Activated CD8-positive, alpha-beta T cell treated with anti-CD3 and anti-CD28 coated beads, Interleukin-2, amount 10 ng/mL, durations not matched to agents 7 days and 5 days (primary cell): ENCODE measurements around the gene DENND4A. TPM values are rescaled to one million over a fixed set of nuclear protein-coding genes. Genes with fewer than 3 reads are reported as not detected.
"Not testable (repeated sequence)": the region's sequence is repeated elsewhere in the genome, so short reads cannot be mapped to it uniquely, and the experiment has no call there.

Source experiments
- ATAC-seq: fragments of 150-1000 bp; cut with Tn5 transposase; one replicate; pipeline ENCODE4 v1.10.0; 2021; ENCODE audit warnings: moderate library complexity
- CTCF ChIA-PET: fragments of 350-600 bp; sonication (Branson Sonifier 250); formaldehyde crosslinking; loops from one replicate; lab custom pipeline; 2021; ENCODE audit warnings: antibody characterized with exemption; lab: Charles Lee
- POLR2A ChIA-PET: fragments of 350-600 bp; sonication (Branson Sonifier 250); formaldehyde crosslinking; loops from one replicate; lab custom pipeline; 2021; ENCODE audit warnings: antibody characterized with exemption; lab: Charles Lee
- DNase-seq: peaks from one replicate; pipeline ENCODE4 v3.0.0-alpha.2; 2020
- H3K27ac Mint-ChIP-seq: one replicate; pipeline ENCODE4 v1.8.0; 2021; ENCODE audit warnings: mild to moderate bottlenecking, mixed read lengths
- H3K27me3 Mint-ChIP-seq: one replicate; pipeline ENCODE4 v1.8.0; 2021; ENCODE audit warnings: low read depth, mixed read lengths
- H3K36me3 Mint-ChIP-seq: one replicate; pipeline ENCODE4 v1.8.0; 2021; ENCODE audit warnings: low read depth, mixed read lengths
- H3K4me1 Mint-ChIP-seq: one replicate; pipeline ENCODE4 v1.8.0; 2021; ENCODE audit warnings: low read depth, mixed read lengths
- H3K4me3 Mint-ChIP-seq: one replicate; pipeline ENCODE4 v1.8.0; 2021; ENCODE audit warnings: mild to moderate bottlenecking, mixed read lengths
- H3K9me3 Mint-ChIP-seq: one replicate; pipeline ENCODE4 v1.8.0; 2022; ENCODE audit warnings: mixed read lengths; ENCODE audit not compliant: insufficient read depth
- total RNA-seq, 2 experiments: library from RNA; stranded (reverse); gene quantifications; one replicate each; pipeline ENCODE4 v1.2.3, GENCODE V29; 2021

The DENND4A gene
- total RNA-seq, 2 experiments from 2014 or later = 40.1 to 45.0 TPM

- no peaks in the 10 kb centered on the region for H3K27me3 Mint-ChIP-seq
- H3K36me3 Mint-ChIP-seq = peaks cover 8% of the 10 kb centered on the region
- ATAC-seq (no peak), DNase-seq (no peak)
- H3K9me3 Mint-ChIP-seq = no peaks in the 10 kb centered on the region
- ChIA-PET POLR2A (interaction anchor here (6.8 kb wide), 1 partner anchor 17 kb away, joined by 83 read pairs; no protein-coding TSS in a partner anchor), CTCF (interaction anchor here (1.0 to 1.1 kb wide), 3 partner anchors 30 to 152 kb away, joined by 3 read pairs; no protein-coding TSS in a partner anchor)
- H3K27ac Mint-ChIP-seq = no peak overlapping the region
- H3K4me3 Mint-ChIP-seq = no peak overlapping the region
- H3K4me1 Mint-ChIP-seq = peaks cover 39% of the 10 kb centered on the region
Observed at GRCh38 chr15:65789105-65789504, 3.0 kb downstream of the DENND4A start.

GRCh38 chr15:65787260-65787659, 4.8 kb downstream of the DENND4A start:
- peaks cover 17% of the 10 kb centered on the region for H3K36me3 Mint-ChIP-seq
- peak overlapping the region; percentile 10 for H3K4me3 Mint-ChIP-seq
- no peaks in the 10 kb centered on the region for H3K27me3 Mint-ChIP-seq
- no peaks in the 10 kb centered on the region for H3K9me3 Mint-ChIP-seq
- ChIA-PET POLR2A (interaction anchor here (1.6 kb wide), 1 partner anchor 45 kb away, joined by 3 read pairs; no protein-coding TSS in a partner anchor), CTCF (interaction anchor here (1.7 to 2.0 kb wide), 2 partner anchors 15 to 82 kb away, joined by 5 to 6 read pairs; partner anchors contain the start of gene RAB11A)
- DNase-seq = no peak
- peaks cover 39% of the 10 kb centered on the region for H3K4me1 Mint-ChIP-seq
- H3K27ac Mint-ChIP-seq = peak overlapping the region; percentile 32
- ATAC-seq = no peak

GRCh38 chr15:65785151-65785550, 6.9 kb downstream of the DENND4A start:
- ChIA-PET CTCF (interaction anchor here (0.6 to 2.0 kb wide), 2 partner anchors 31 to 84 kb away, joined by 3 to 5 read pairs; partner anchors contain the start of gene RAB11A), POLR2A (interaction anchor here (0.6 kb wide), 1 partner anchor 411 kb away, joined by 3 read pairs; no protein-coding TSS in a partner anchor)
- no peak overlapping the region for H3K4me3 Mint-ChIP-seq
- H3K9me3 Mint-ChIP-seq = no peaks in the 10 kb centered on the region
- DNase-seq = no peak
- H3K27me3 Mint-ChIP-seq = no peaks in the 10 kb centered on the region
- peaks cover 17% of the 10 kb centered on the region for H3K36me3 Mint-ChIP-seq
- no peak for ATAC-seq
- no peak overlapping the region for H3K27ac Mint-ChIP-seq
- H3K4me1 Mint-ChIP-seq = peaks cover 36% of the 10 kb centered on the region

- H3K27ac Mint-ChIP-seq = no peak overlapping the region
- ATAC-seq = no peak
- POLR2A ChIA-PET = no interaction called here
Observed at GRCh38 chr15:65783872-65784271, 8.2 kb downstream of the DENND4A start.

GRCh38 chr15:65782096-65782495, 10.0 kb downstream of the DENND4A start:
- ChIA-PET CTCF (no interaction called here), POLR2A (interaction anchor here (1.8 kb wide), 1 partner anchor 9 kb away, joined by 5 read pairs; the partner anchor contains the start of gene DENND4A)
- DNase-seq = no peak
- H3K4me1 Mint-ChIP-seq = peaks cover 26% of the 10 kb centered on the region
- no peaks in the 10 kb centered on the region for H3K27me3 Mint-ChIP-seq
- H3K4me3 Mint-ChIP-seq = no peak overlapping the region
- H3K9me3 Mint-ChIP-seq = no peaks in the 10 kb centered on the region
- H3K36me3 Mint-ChIP-seq = peaks cover 14% of the 10 kb centered on the region
- no peak for ATAC-seq
- H3K27ac Mint-ChIP-seq = no peak overlapping the region

More at GRCh38 chr15:65783872-65784271, 8.2 kb downstream of the DENND4A start:
- H3K4me1 Mint-ChIP-seq = peaks cover 25% of the 10 kb centered on the region
- H3K9me3 Mint-ChIP-seq = no peaks in the 10 kb centered on the region
- no peak overlapping the region for H3K4me3 Mint-ChIP-seq
- CTCF ChIA-PET = interaction anchor here (0.7 kb wide), 1 partner anchor 14 kb away, joined by 3 read pairs; no protein-coding TSS in a partner anchor
- peaks cover 17% of the 10 kb centered on the region for H3K36me3 Mint-ChIP-seq
- H3K27me3 Mint-ChIP-seq = no peaks in the 10 kb centered on the region
- no peak for DNase-seq

- not testable (repeated sequence) for H3K27me3 Mint-ChIP-seq, DNase-seq, H3K9me3 Mint-ChIP-seq
- Mint-ChIP-seq H3K4me1 (peaks cover 31% of the 10 kb centered on the region), H3K27ac (peak overlapping the region; percentile 75), H3K36me3 (peaks cover 18% of the 10 kb centered on the region), H3K4me3 (peak overlapping the region; percentile 26)
- CTCF ChIA-PET = interaction anchor here (0.6 to 1.0 kb wide), 2 partner anchors 18 to 50 kb away, joined by 3 read pairs; no protein-coding TSS in a partner anchor
- POLR2A ChIA-PET = interaction anchor here (0.8 to 3.2 kb wide), 3 partner anchors 13 to 74 kb away, joined by 3 to 18 read pairs (median 3); partner anchors contain the start of gene DENND4A
- peak; percentile 38 for ATAC-seq
Observed at GRCh38 chr15:65778701-65779100, 13.4 kb downstream of the DENND4A start.

- H3K9me3 Mint-ChIP-seq = no peaks in the 10 kb centered on the region
- H3K4me3 Mint-ChIP-seq = peak overlapping the region; percentile 26
- ChIA-PET CTCF (interaction anchor here (0.8 kb wide), 1 partner anchor 46 kb away, joined by 3 read pairs; no protein-coding TSS in a partner anchor), POLR2A (interaction anchor here (0.8 to 3.2 kb wide), 2 partner anchors 14 to 75 kb away, joined by 3 to 18 read pairs; partner anchors contain the start of gene DENND4A)
- H3K4me1 Mint-ChIP-seq = peaks cover 33% of the 10 kb centered on the region
- peak overlapping the region; percentile 75 for H3K27ac Mint-ChIP-seq
- ATAC-seq (peak; percentile 49), DNase-seq (no peak)
- H3K27me3 Mint-ChIP-seq = no peaks in the 10 kb centered on the region
- H3K36me3 Mint-ChIP-seq = peaks cover 18% of the 10 kb centered on the region
Observed at GRCh38 chr15:65778269-65778668, 13.8 kb downstream of the DENND4A start.

- no peaks in the 10 kb centered on the region for H3K9me3 Mint-ChIP-seq
- peaks cover 34% of the 10 kb centered on the region for H3K4me1 Mint-ChIP-seq
- H3K27ac Mint-ChIP-seq = no peak overlapping the region
- ATAC-seq (no peak), DNase-seq (no peak)
- H3K36me3 Mint-ChIP-seq = peaks cover 19% of the 10 kb centered on the region
- H3K4me3 Mint-ChIP-seq = no peak overlapping the region
- CTCF ChIA-PET = interaction anchor here (0.8 kb wide), 1 partner anchor 46 kb away, joined by 3 read pairs; no protein-coding TSS in a partner anchor
- POLR2A ChIA-PET = interaction anchor here (0.7 to 3.2 kb wide), 3 partner anchors 14 to 302 kb away, joined by 3 to 18 read pairs (median 3); partner anchors contain the start of gene DENND4A
- no peaks in the 10 kb centered on the region for H3K27me3 Mint-ChIP-seq
Observed at GRCh38 chr15:65777843-65778242, 14.2 kb downstream of the DENND4A start.

- DNase-seq = no peak
- Mint-ChIP-seq H3K27me3 (no peaks in the 10 kb centered on the region), H3K9me3 (no peaks in the 10 kb centered on the region), H3K4me3 (no peak overlapping the region), H3K4me1 (peaks cover 36% of the 10 kb centered on the region), H3K27ac (no peak overlapping the region), H3K36me3 (peaks cover 22% of the 10 kb centered on the region)
- ATAC-seq = no peak
- ChIA-PET CTCF (interaction anchor here (1.1 kb wide), 1 partner anchor 9 kb away, joined by 3 read pairs; no protein-coding TSS in a partner anchor), POLR2A (interaction anchor here (0.7 kb wide), 1 partner anchor 301 kb away, joined by 3 read pairs; no protein-coding TSS in a partner anchor)
Observed at GRCh38 chr15:65777053-65777452, 15.0 kb downstream of the DENND4A start.

GRCh38 chr15:65773386-65774111, 18.5 kb downstream of the DENND4A start:
- Mint-ChIP-seq H3K4me1 (peaks cover 47% of the 10 kb centered on the region), H3K4me3 (peak overlapping the region; percentile 11)

GRCh38 chr15:65772930-65773329, 19.2 kb downstream of the DENND4A start:
- ChIA-PET CTCF (interaction anchor here (1.9 kb wide), 1 partner anchor 14 kb away, joined by 6 read pairs; no protein-coding TSS in a partner anchor), POLR2A (no interaction called here)
- Mint-ChIP-seq H3K27ac (peak overlapping the region; percentile 53), H3K4me3 (peak overlapping the region; percentile 11), H3K36me3 (peaks cover 35% of the 10 kb centered on the region), H3K27me3 (no peaks in the 10 kb centered on the region), H3K9me3 (peaks cover 5% of the 10 kb centered on the region), H3K4me1 (peaks cover 48% of the 10 kb centered on the region)
- DNase-seq (peak; percentile 52), ATAC-seq (peak; percentile 57)

More at GRCh38 chr15:65773386-65774111, 18.5 kb downstream of the DENND4A start:
- Mint-ChIP-seq H3K9me3 (no peaks in the 10 kb centered on the region), H3K27ac (peak overlapping the region; percentile 73), H3K27me3 (no peaks in the 10 kb centered on the region), H3K36me3 (peaks cover 33% of the 10 kb centered on the region)
- ATAC-seq (peak; percentile 24), DNase-seq (no peak)
- POLR2A ChIA-PET = no interaction called here
- CTCF ChIA-PET = no interaction called here
